H1 (cell line): ENCODE measurements around the gene GALK1. TPM values are rescaled to one million over a fixed set of nuclear protein-coding genes. Genes with fewer than 3 reads are reported as not detected.

Experiments
- CTCF ChIA-PET: fragments of 300-600 bp; sonication (Branson Sonifier 250); formaldehyde crosslinking; loops from one replicate; lab custom pipeline; 2021; ENCODE audit not compliant: partially characterized antibody; lab: Charles Lee
- POLR2A ChIA-PET: fragments of 300-600 bp; sonication (Branson Sonifier 250); formaldehyde crosslinking; loops from one replicate; lab custom pipeline; 2021; ENCODE audit warnings: inconsistent platforms; ENCODE audit not compliant: partially characterized antibody; lab: Charles Lee
- DNase-seq, 2 experiments: peaks; one replicate each; pipeline versions ENCODE4 v3.0.0 to v3.0.0-alpha.2; 2010 to 2022; ENCODE audit warnings: low spot score in 2 of 2, low read depth in 1 of 2, mixed read lengths in 1 of 2
- FAIRE-seq: peaks from 2 replicates; lab custom pipeline; 2011; peaks lifted over from hg19 to GRCh38; lab: Jason Lieb, UNC
- H2AFZ ChIP-seq: 2 replicates; pipeline ENCODE4 v1.8.1; 2012; ENCODE audit warnings: low read length, inconsistent platforms
- H2AK5ac ChIP-seq: 2 replicates; pipeline ENCODE4 v1.6.1; 2013; ENCODE audit warnings: low read depth, low read length
- H2BK120ac ChIP-seq: replicated peaks from 2 replicates; pipeline ENCODE3; 2013; ENCODE audit warnings: low read depth, low read length, inconsistent platforms
- H2BK12ac ChIP-seq: 2 replicates; pipeline ENCODE4 v1.6.1; 2013; ENCODE audit warnings: low read depth, low read length
- H2BK15ac ChIP-seq: 2 replicates; pipeline ENCODE4 v1.6.1; 2013; ENCODE audit warnings: low read length
- H2BK20ac ChIP-seq: 2 replicates; pipeline ENCODE4 v1.6.1; 2013; ENCODE audit warnings: low read length
- H2BK5ac ChIP-seq: 2 replicates; pipeline ENCODE4 v1.6.1; 2013; ENCODE audit warnings: low read depth, low read length
- H3K14ac ChIP-seq: 2 replicates; pipeline ENCODE4 v1.6.1; 2013; ENCODE audit warnings: inconsistent platforms; ENCODE audit not compliant: insufficient read length
- H3K18ac ChIP-seq: 2 replicates; pipeline ENCODE4 v1.6.1; 2013; ENCODE audit warnings: low read length; ENCODE audit errors: extremely low read depth
- H3K23ac ChIP-seq: 2 replicates; pipeline ENCODE4 v1.6.1; 2013; ENCODE audit warnings: inconsistent platforms; ENCODE audit not compliant: insufficient read length
- H3K23me2 ChIP-seq: 2 replicates; pipeline ENCODE4 v1.6.1; 2013; ENCODE audit warnings: low read depth, low read length
- H3K27ac ChIP-seq: 2 replicates; pipeline ENCODE4 v1.6.1; 2011; ENCODE audit warnings: low read depth, low read length, inconsistent platforms
- H3K27me3 ChIP-seq, 4 experiments: replicated peaks in 1 of 4; 1 replicate in 1 of 4; 2 replicates in 3 of 4; pipeline versions ENCODE4 v1.6.1 to v1.8.1; 2011 to 2013; ENCODE audit warnings: low read length in 3 of 4, mild to moderate bottlenecking in 3 of 4, inconsistent platforms in 2 of 4, mixed read lengths in 2 of 4, moderate library complexity in 1 of 4; ENCODE audit not compliant: control insufficient read depth in 3 of 4, insufficient read depth in 3 of 4; ENCODE audit errors: extremely low read depth in 1 of 4
- H3K36me3 ChIP-seq, 4 experiments: 2 replicates each; pipeline versions ENCODE4 v1.6.1 to v1.8.1; 2011 to 2013; ENCODE audit warnings: mild to moderate bottlenecking in 4 of 4, low read length in 3 of 4, moderate library complexity in 2 of 4, control low read depth in 1 of 4, inconsistent platforms in 1 of 4; ENCODE audit not compliant: insufficient read depth in 4 of 4, control insufficient read depth in 2 of 4
- H3K4ac ChIP-seq: replicated peaks from 2 replicates; pipeline ENCODE3; 2013; ENCODE audit warnings: low read length, low read depth, mixed read lengths, inconsistent platforms; ENCODE audit not compliant: insufficient read length
- H3K4me1 ChIP-seq, 4 experiments: replicated peaks in 1 of 4; 1 replicate in 1 of 4; 2 replicates in 3 of 4; pipeline versions ENCODE4 v1.6.1 to v1.8.1; 2011 to 2013; ENCODE audit warnings: low read length in 3 of 4, inconsistent platforms in 2 of 4, mixed read lengths in 1 of 4; ENCODE audit not compliant: insufficient read depth in 4 of 4, control insufficient read depth in 3 of 4
- H3K4me2 ChIP-seq, 2 experiments: 2 replicates each; pipeline versions ENCODE4 v1.6.1 to v1.8.1; 2011 to 2013; ENCODE audit warnings: low read depth in 2 of 2, low read length in 2 of 2, control low read depth in 1 of 2, inconsistent platforms in 1 of 2, mild to moderate bottlenecking in 1 of 2; ENCODE audit not compliant: insufficient read depth in 1 of 2
- H3K4me3 ChIP-seq, 4 experiments: fragments of 200-600, 300-600 bp in 1 of 4; sonication (generic), shearing (Covaris generic), sonication (Bioruptor Twin) in 1 of 4; 2 replicates each; pipeline versions ENCODE4 v1.5.1 to v1.8.1; 2011 to 2016; ENCODE audit warnings: low read length in 4 of 4, low read depth in 3 of 4, control low read depth in 2 of 4, inconsistent platforms in 2 of 4, mild to moderate bottlenecking in 2 of 4, mixed read lengths in 1 of 4, moderate library complexity in 1 of 4; ENCODE audit not compliant: insufficient read depth in 2 of 4; ENCODE audit errors: extremely low read depth in 1 of 4
- H3K56ac ChIP-seq: replicated peaks from 2 replicates; pipeline ENCODE3; 2013; ENCODE audit warnings: low read depth, mild to moderate bottlenecking, mixed read lengths, low read length, inconsistent platforms; ENCODE audit not compliant: insufficient read length
- H3K79me1 ChIP-seq: 2 replicates; pipeline ENCODE4 v1.6.1; 2013; ENCODE audit warnings: low read depth, low read length, control low read depth
- H3K79me2 ChIP-seq, 2 experiments: 2 replicates each; pipeline versions ENCODE4 v1.6.1 to v1.8.1; 2012 to 2013; ENCODE audit warnings: low read length in 2 of 2, mild to moderate bottlenecking in 2 of 2, inconsistent platforms in 1 of 2; ENCODE audit not compliant: insufficient read depth in 2 of 2, control insufficient read depth in 1 of 2
- H3K9ac ChIP-seq, 4 experiments: replicated peaks in 1 of 4; 1 replicate in 1 of 4; 2 replicates in 3 of 4; pipeline versions ENCODE4 v1.6.1 to v1.8.1; 2011 to 2013; ENCODE audit warnings: low read depth in 3 of 4, low read length in 3 of 4, control low read depth in 2 of 4, mild to moderate bottlenecking in 2 of 4, moderate library complexity in 2 of 4, inconsistent platforms in 1 of 4; ENCODE audit errors: extremely low read depth in 1 of 4
- H3K9me3 ChIP-seq, 2 experiments: 2 replicates each; pipeline versions ENCODE4 v1.6.1 to v1.8.1; 2012 to 2013; ENCODE audit warnings: mild to moderate bottlenecking in 2 of 2, moderate library complexity in 2 of 2, control low read depth in 1 of 2, inconsistent platforms in 1 of 2, low read depth in 1 of 2, low read length in 1 of 2, mixed read lengths in 1 of 2; ENCODE audit not compliant: insufficient read depth in 2 of 2
- H4K20me1 ChIP-seq, 2 experiments: replicated peaks in 1 of 2; 2 replicates each; pipeline versions ENCODE3 to v1.8.1; 2011 to 2013; ENCODE audit warnings: inconsistent platforms in 2 of 2, low read length in 2 of 2, mild to moderate bottlenecking in 1 of 2; ENCODE audit not compliant: insufficient read depth in 2 of 2, control insufficient read depth in 1 of 2
- H4K5ac ChIP-seq: 2 replicates; pipeline ENCODE4 v1.6.1; 2013; ENCODE audit warnings: low read length, low read depth, mixed read lengths, inconsistent platforms; ENCODE audit not compliant: insufficient read length
- H4K8ac ChIP-seq: 2 replicates; pipeline ENCODE4 v1.8.0; 2013; ENCODE audit warnings: mild to moderate bottlenecking, moderate library complexity, low read length, inconsistent platforms; ENCODE audit not compliant: insufficient read depth; ENCODE audit errors: extremely low read depth
- H4K91ac ChIP-seq: replicated peaks from 2 replicates; pipeline ENCODE3; 2013; ENCODE audit warnings: low read length, mixed read lengths, inconsistent platforms; ENCODE audit not compliant: insufficient read length
- CHD2 ChIP-seq: IDR thresholded peaks from 2 replicates; pipeline ENCODE4 v1.6.1; 2012; ENCODE audit warnings: low read length, improper control_type of control experiment
- EZH2 ChIP-seq: fragments of 200-600 bp; sonication (generic); IDR thresholded peaks from 2 replicates; pipeline ENCODE4 v1.7.1; 2012; ENCODE audit warnings: low read depth, mild to moderate bottlenecking, moderate library complexity, low read length, inconsistent platforms; ENCODE audit not compliant: severe bottlenecking
- HDAC2 ChIP-seq, 2 experiments: fragments of 300-600 bp in 1 of 2; sonication (generic) in 1 of 2; IDR thresholded peaks; 2 replicates each; pipeline ENCODE4 v1.6.1; 2011 to 2012; ENCODE audit warnings: low read depth in 2 of 2, low read length in 2 of 2, mild to moderate bottlenecking in 2 of 2, moderate library complexity in 2 of 2, borderline replicate concordance in 1 of 2, inconsistent platforms in 1 of 2
- TCF12 ChIP-seq: IDR thresholded peaks from 2 replicates; pipeline ENCODE4 v1.6.1; 2011; ENCODE audit warnings: low read depth, mild to moderate bottlenecking, low read length
- WGBS, 2 experiments: shearing (Covaris generic) in 1 of 2; methylation state at CpG; one replicate each; pipeline versions ENCODE4 v1.1.6 to v1.1.7; 2013 to 2015; ENCODE audit warnings: low lambda C conversion rate in 2 of 2, mixed read lengths in 2 of 2, inconsistent platforms in 1 of 2, low coverage in 1 of 2, missing lambda C conversion rate in 1 of 2; ENCODE audit not compliant: insufficient replicate concordance in 2 of 2, insufficient coverage in 1 of 2, insufficient read length in 1 of 2; ENCODE audit errors: extremely low coverage in 1 of 2, missing lambda C conversion rate in 1 of 2; 5-methylcytosine and 5-hydroxymethylcytosine counted together
- polyA plus RNA-seq, 7 experiments: library from polyadenylated mRNA; depleted of rRNA in 3 of 7; stranded (reverse) in 5 of 7; unstranded in 2 of 7; fragments of >200 nt in 5 of 7; fragments of 200-250 nt in 2 of 7; gene quantifications; 1 replicate in 5 of 7; 2 replicates in 1 of 7; 4 replicates in 1 of 7; pipeline versions ENCODE4 v1.2.1 to v1.2.3, GENCODE V29; 2011 to 2013; ENCODE audit warnings: missing spikeins in 2 of 7, mixed read lengths in 2 of 7
- total RNA-seq: library from RNA; stranded (reverse); fragmentation: NEBNext Ultra II Directional; extraction: Animal tissue kit (Norgen Biotek cat#: 25700); gene quantifications from 2 replicates; pipeline ENCODE4 v1.2.1, GENCODE V29; 2021

GALK1 gene
- total and polyA plus RNA-seq, 2 of the 8 experiments (the other 6 are each of a cell fraction or from before 2014, with no cell fraction given), result 34.1 to 47.9 TPM

- DNase-seq (no peak), FAIRE-seq (no peak)
- no peak overlapping the region for H2AFZ ChIP-seq
- no peak overlapping the region for H2BK5ac ChIP-seq
- H3K9me3 ChIP-seq, result no peaks in the 10 kb centered on the region
- H3K56ac ChIP-seq, result no peak overlapping the region
- no peak overlapping the region for H2AK5ac ChIP-seq
- peaks cover 14 to 47% (median 44%) of the 10 kb centered on the region in 4 experiments; a peak in 7 of 8 replicates for H3K36me3 ChIP-seq
- no peak overlapping the region for H4K91ac ChIP-seq
- ChIA-PET POLR2A (interaction anchor here (0.6 to 3.1 kb wide), 5 partner anchors 15 to 861 kb away, joined by 3 to 17 read pairs (median 6); partner anchors contain the start of gene UNK), CTCF (interaction anchor here (0.9 to 9.6 kb wide), 2 partner anchors 15 to 63 kb away, joined by 4 to 104 read pairs; no protein-coding TSS in a partner anchor)
- H2BK12ac ChIP-seq, result no peak overlapping the region
- H3K14ac ChIP-seq, result no peak overlapping the region
- no peaks in the 10 kb centered on the region for H3K27me3 ChIP-seq
- H3K4ac ChIP-seq, result no peak overlapping the region
- no peak overlapping the region for H2BK20ac ChIP-seq
- no peak overlapping the region for H2BK120ac ChIP-seq
- H3K79me2 ChIP-seq, result no peaks in the 10 kb centered on the region
- no peak overlapping the region for H3K23ac ChIP-seq
- H3K4me2 ChIP-seq, result no peak overlapping the region
- H4K8ac ChIP-seq, result no peak overlapping the region
- peaks cover 0 to 9% of the 10 kb centered on the region in 2 experiments for H4K20me1 ChIP-seq
- H3K23me2 ChIP-seq, result no peaks in the 10 kb centered on the region
- H4K5ac ChIP-seq, result no peak overlapping the region
- no peak overlapping the region for H3K18ac ChIP-seq
- WGBS, 2 experiments, result 96% methylated on average over 27 of the region's 27 CpGs; no CpG with 5 or more reads in 1 of the 2 experiments
- H3K4me3 ChIP-seq, result no peak overlapping the region
- H3K4me1 ChIP-seq, result no peaks in the 10 kb centered on the region
- no peak overlapping the region for H2BK15ac ChIP-seq
- H3K9ac ChIP-seq, result no peak overlapping the region
- H3K79me1 ChIP-seq, result no peaks in the 10 kb centered on the region; the same call in 1 of the 2 replicates
- no peak for TF ChIP-seq TCF12
- TF ChIP-seq CHD2, result no peak
- no peak for TF ChIP-seq EZH2
- TF ChIP-seq HDAC2 (IDR thresholded peaks at IDR 0.05; ENCODE audit: borderline replicate concordance in 1 of 2, low read depth in 2 of 2, low read length in 2 of 2), result no peak
- TF ChIP-seq, all 59 proteins: peak for 0
- no peak overlapping the region for H3K27ac ChIP-seq
Observed at GRCh38 chr17:75812096-75813013, 47.4 kb upstream of the GALK1 start.
